Measurements from ENCODE around the gene PALD1.

Gene PALD1

DNA sequence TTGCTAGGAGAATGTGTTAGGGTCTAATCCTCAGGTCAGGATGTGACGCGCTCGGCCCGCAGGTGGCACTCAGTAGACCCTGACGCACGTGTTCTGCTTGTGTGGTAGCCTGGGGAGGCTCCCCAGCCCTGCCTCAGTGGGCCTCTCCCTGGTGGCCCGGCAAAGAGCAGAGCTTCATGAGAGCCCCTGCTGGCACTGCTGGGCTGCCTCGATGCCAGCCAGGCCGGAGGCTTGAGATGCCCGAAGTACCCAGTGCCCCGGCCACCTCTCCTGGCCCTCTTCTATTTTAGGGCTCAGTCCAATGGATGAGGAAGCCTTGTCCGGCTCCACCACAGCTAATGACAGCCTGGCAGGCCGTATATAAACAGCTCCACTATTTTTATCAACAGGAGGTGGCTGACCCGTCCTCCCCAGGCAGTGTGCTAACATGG is 82.0 kb downstream of the PALD1 start:
- in situ Hi-C loops (cut with HindIII; ENCODE audit: low pct_ligation_motif_present, low pct_unique_long_range_greater_than_20kb, low sequenced_read_pairs): no loop called here
- no peak for DNase-seq

DNA sequence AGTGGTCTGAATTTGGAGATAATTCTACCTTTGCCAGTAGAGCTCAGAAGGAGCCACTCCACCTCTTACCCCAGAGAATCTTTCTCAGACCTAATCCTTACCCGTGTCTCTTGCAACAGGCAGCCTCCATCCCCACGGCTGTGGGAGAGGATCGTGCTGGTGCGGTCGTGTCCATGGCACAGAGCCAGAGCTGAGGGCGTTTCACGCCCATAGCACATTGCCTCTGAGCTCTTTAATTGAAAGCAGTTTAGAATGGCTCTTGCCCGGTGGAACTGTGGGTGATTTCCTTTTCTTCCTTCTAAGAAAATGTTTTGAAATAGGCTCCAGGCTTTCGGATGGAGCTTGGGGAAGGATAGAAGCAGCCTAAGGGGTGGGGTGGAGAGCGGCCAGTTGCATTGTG is 82.5 kb downstream of the PALD1 start:
- in situ Hi-C loops (cut with HindIII; ENCODE audit: low pct_ligation_motif_present, low pct_unique_long_range_greater_than_20kb, low sequenced_read_pairs): no loop called here
- DNase-seq: no peak

DNA sequence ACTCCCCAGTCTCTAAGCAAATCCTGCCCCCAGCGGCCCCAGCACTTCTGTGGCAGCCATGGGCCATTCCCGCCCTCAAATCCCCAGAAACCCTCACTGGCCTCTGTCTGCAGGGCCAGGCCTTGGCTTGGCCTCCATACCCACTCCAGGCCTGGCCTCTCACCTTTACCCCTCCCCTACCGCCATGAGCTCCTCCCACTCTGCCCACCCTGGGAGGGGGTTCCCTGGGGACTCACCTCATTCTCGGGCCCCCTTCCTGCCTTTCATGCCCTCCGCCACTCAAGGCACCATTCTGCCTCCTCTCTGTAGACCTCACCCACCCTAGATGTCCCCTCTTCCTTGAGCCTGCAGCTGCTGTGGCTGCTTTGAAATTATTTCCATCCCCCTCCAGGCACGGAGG is 83.0 kb downstream of the PALD1 start:
- no peak for DNase-seq
- in situ Hi-C loops (cut with HindIII; ENCODE audit: low pct_ligation_motif_present, low pct_unique_long_range_greater_than_20kb, low sequenced_read_pairs): no loop called here

DNA sequence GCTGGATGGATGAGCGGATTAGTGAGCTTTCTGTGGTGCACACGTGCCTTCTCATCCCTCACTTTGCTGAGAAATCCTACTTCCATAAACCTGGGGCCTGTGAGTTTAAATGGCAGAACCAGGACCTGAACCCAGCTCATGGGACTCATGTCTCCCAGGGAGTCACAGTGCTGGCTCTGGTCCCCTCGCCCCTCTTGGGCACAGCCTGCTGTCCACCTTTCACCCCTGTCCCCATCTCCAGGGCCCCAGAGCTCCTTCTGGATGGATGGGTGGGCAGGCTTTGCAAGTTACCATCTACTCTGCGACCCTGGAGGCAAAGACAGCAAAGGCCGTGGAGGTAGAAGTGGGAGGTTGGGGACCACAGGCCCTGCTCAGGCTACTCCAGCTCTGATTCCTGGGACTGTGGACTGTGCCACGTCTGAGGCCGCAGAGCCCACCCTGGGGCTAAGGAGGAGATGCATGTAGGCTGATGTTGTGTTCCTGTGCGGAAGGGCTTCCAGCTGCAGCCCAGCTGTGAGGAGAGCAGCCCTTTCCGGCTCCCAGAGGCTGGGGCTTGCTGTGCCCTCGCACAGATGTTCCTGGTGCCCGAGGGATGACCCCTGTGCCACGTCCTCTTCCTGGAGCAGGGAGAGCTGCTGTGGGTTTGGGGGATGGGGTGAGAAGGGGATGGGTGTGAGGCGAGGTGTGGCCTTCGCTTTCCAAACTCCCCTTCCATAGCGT is 83.6 kb downstream of the PALD1 start:
- in situ Hi-C loops (cut with HindIII; ENCODE audit: low pct_ligation_motif_present, low pct_unique_long_range_greater_than_20kb, low sequenced_read_pairs): no loop called here

DNA sequence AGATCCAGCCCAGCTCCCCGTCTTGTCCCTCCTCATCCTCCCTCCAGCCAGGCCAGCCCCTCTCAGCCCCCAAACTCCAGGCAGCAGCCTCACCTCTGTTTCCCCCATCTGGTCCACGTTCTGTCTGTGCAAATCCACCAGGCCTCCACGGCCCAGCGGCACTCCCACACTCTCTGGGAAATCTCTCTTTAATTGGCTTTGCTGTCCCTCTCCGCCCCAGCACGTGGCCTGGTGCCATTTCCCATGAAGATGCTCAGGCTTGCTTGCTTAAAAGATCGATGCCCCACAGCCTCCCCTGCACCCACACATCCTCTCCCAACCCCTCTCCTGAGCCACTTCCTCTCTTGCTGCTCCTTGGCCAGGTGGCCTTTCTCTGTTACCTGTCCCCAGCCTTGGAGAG is 84.7 kb downstream of the PALD1 start:
- in situ Hi-C loops (cut with HindIII; ENCODE audit: low pct_ligation_motif_present, low pct_unique_long_range_greater_than_20kb, low sequenced_read_pairs): no loop called here
- DNase-seq: no peak

More for the DNA sequence above, 83.6 kb downstream of the PALD1 start:
- DNase-seq: no peak

DNA sequence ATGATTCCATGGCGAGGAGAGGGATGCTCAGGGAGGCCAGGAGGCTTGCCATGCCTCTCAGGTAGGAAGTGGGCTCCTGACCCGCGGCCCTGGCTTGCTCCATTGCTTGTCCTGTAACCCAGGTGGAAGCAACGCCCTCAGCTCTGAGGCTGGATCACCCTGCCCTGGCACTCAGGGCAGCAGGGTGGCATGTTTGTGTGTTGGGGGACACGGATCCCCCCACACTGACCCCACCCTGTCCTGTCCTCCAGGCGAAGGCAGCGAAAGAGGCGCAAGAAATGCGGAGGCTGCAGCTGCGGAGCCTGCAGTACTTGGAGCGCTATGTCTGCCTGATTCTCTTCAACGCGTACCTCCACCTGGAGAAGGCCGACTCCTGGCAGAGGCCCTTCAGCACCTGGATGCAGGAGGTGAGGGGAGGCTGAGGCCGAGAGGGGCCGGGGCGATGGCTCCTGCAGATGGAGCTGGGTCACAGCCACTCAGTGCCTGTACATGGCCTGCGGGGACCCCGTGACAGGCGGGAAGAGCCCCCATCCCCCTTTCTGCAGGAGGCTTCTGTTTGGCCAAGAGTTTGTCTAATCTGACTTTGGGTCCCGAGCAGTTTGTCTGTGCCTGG is 85.7 kb downstream of the PALD1 start:
- in situ Hi-C loops (cut with HindIII; ENCODE audit: low pct_ligation_motif_present, low pct_unique_long_range_greater_than_20kb, low sequenced_read_pairs): no loop called here
- DNase-seq: no peak

DNA sequence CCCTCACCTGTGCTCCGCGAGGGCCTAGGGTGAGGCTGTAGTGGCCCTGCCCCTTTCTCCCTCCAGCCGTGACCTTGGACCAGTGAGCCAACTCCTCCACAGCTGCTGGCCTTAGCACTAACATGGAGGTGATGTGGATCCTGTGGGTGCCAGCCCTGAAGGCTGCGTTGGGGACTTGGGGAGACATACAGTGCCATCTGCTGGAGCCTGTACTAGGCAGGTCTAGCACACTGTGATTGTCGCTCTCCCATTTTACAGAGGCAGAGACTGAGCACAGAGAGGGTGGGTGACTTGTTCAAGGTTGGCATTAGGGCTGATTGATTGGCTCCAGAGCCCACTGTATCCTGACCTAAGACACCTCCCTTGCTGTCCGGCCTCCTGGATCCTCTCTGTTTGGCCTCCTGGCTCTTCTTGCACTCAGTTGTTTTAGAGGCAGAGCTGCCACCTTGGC is 86.4 kb downstream of the PALD1 start:
- DNase-seq: no peak
- in situ Hi-C loops (cut with HindIII; ENCODE audit: low pct_ligation_motif_present, low pct_unique_long_range_greater_than_20kb, low sequenced_read_pairs): no loop called here

DNA sequence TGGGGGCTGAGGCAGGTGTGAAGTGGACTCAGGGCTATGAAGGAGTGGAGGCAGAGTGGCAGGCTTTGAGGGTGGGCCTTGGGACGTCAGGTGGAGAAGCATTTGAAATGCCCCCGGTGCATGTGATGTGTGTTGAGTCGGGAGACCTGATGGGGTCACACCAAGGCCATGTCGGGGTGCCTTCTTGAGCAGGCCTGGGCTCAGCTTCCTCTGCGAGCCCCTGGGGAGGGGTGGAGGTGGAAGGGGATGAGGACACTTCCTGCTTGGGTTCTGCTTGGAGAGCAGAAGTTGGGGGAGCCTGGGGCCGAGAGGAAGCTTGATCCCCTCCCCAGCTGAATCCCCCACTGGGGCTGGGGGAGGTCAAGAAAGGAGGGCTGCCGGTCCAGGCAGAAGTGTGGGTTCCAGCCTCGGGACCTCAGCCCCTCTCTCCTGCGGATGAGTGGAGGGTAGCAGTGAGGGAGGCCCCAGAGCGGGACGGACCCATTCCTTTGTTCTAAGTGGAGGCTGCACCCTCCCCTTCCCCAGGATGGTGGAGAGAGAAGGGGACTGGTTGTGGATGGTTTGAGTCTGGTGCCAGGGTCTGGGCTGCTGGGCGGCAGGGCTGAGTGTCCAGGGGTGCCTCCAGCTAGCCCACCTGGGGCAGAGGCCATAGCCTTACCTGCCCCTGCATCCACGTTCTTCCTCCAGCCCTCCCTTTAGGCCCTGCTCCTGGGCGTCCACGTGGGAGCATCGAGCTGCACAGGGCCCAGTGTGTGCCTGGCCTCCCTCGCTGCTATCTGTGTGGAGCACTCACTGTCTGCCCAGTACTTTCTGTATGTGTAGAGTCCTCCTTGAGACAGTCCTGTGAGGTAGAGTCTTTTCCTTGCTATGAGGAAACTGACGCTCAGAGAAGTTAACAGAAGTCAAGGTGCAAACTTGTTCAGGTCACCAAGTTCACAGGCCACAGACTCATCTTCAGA is 87.3 kb downstream of the PALD1 start:
- in situ Hi-C loops (cut with HindIII; ENCODE audit: low pct_ligation_motif_present, low pct_unique_long_range_greater_than_20kb, low sequenced_read_pairs): no loop called here
- no peak for DNase-seq

DNA sequence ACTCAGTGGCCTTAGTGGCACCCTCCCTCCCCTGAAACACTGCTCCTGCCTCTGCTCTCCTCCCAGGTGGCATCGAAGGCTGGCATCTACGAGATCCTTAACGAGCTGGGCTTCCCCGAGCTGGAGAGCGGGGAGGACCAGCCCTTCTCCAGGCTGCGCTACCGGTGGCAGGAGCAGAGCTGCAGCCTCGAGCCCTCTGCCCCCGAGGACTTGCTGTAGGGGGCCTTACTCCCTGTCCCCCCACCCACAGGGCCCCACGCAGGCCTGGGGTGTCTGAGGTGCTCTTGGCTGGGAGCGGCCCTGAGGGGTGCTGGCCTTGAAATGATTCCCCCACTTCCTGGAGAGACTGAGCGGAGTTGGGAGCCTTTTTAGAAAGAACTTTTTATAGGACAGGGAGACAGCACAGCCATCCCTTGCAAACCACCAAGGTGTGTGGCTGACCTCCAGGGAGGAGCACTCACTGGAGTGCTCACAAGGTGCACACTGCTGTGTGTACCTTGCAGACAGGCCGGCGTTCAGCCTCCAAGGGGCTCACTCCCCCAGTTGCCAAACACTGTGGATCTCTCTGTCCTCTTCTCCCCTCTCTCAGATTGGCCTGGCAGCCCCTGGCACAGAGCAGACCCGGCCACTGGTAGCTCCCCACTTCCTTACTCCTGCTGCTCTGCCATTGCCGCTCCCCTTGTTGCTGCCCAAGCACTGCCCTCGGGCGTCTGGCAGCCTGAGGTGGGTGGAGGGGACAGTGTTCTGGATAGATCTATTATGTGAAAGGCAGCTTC is 88.1 kb downstream of the PALD1 start:
- in situ Hi-C loops (cut with HindIII; ENCODE audit: low pct_ligation_motif_present, low pct_unique_long_range_greater_than_20kb, low sequenced_read_pairs): no loop called here
- DNase-seq: no peak

DNA sequence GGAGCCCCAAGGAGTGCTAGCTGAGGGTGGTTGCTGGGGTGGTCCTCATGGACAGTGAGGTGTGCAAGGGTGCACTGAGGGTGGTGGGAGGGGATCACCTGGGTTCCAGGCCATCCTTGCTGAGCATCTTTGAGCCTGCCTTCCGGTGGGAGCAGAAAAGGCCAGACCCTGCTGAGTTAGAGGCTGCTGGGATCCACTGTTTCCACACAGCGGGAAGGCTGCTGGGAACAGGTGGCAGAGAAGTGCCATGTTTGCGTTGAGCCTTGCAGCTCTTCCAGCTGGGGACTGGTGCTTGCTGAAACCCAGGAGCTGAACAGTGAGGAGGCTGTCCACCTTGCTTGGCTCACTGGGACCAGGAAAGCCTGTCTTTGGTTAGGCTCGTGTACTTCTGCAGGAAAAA is 89.0 kb downstream of the PALD1 start:
- no peak for DNase-seq
- in situ Hi-C loops (cut with HindIII; ENCODE audit: low pct_ligation_motif_present, low pct_unique_long_range_greater_than_20kb, low sequenced_read_pairs): no loop called here

DNA sequence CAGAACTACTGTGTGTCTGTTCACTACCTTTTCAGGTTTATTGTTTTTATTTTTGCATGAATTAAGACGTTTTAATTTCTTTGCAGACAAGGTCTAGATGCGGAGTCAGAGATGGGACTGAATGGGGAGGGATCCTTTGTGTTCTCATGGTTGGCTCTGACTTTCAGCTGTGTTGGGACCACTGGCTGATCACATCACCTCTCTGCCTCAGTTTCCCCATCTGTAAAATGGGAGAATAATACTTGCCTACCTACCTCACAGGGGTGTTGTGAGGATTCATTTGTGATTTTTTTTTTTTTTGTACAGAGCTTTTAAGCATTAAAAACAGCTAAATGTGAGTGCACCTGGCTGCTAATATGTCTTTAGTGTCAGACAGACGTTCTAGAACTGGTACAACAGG is 89.5 kb downstream of the PALD1 start:
- no peak for DNase-seq
- in situ Hi-C loops (cut with HindIII; ENCODE audit: low pct_ligation_motif_present, low pct_unique_long_range_greater_than_20kb, low sequenced_read_pairs): no loop called here

DNA sequence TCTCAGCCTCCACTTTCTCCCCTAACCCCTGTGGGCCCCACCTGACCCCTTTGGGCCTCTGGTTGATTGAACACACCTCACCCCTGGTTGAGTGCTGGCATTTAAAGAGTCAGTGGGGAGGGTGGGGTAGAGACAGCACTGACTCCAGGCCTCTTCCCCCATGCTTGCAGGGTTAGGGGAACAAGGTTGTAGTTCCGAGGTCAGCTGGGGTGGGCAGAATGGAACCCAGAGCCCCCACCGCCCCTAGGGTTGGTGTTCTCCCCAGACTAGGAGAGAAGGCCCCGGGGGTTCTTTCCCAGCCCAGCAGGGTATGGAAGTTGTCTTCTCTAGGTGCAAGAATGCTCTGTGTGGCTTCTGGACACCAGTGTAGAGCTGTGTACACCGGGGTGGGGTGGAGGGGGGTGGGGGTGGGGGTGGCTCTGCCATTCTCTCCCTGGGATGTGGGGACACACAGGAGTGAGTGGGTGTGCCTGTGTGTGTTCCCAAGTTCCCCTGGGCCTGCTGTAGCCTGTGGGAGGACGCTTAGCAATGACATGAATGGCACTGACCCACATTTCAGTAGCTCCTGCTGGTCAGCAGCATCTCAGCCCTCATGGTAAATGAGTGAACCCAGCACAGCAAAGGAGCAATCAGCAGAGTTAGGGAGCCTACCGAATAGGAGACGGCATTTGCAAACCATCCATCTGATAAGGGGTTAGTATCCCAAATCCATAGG is 90.4 kb downstream of the PALD1 start:
- in situ Hi-C loops (cut with HindIII; ENCODE audit: low pct_ligation_motif_present, low pct_unique_long_range_greater_than_20kb, low sequenced_read_pairs): no loop called here
- no peak for DNase-seq

DNA sequence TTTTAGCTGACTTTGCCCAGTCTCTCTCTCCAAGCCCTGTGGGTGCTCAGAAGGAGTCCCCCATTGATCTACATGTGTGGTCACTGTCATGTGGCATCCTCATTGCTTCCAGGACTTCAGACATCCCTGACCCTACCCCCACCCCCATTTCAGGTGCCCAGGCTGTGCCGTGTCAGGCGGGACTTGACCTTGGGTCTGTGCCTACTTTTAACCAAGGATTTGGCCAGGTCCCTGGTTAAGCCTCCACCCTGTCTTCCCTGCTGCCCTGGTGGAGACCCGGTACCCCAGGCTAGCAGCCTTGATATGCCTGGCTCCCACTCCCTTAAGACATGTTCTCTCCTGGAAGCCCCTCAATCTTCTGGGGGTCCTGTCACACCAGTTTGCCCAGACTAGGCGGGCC is 92.7 kb downstream of the PALD1 start:
- DNase-seq: no peak
- in situ Hi-C loops (cut with HindIII; ENCODE audit: low pct_ligation_motif_present, low pct_unique_long_range_greater_than_20kb, low sequenced_read_pairs): no loop called here

DNA sequence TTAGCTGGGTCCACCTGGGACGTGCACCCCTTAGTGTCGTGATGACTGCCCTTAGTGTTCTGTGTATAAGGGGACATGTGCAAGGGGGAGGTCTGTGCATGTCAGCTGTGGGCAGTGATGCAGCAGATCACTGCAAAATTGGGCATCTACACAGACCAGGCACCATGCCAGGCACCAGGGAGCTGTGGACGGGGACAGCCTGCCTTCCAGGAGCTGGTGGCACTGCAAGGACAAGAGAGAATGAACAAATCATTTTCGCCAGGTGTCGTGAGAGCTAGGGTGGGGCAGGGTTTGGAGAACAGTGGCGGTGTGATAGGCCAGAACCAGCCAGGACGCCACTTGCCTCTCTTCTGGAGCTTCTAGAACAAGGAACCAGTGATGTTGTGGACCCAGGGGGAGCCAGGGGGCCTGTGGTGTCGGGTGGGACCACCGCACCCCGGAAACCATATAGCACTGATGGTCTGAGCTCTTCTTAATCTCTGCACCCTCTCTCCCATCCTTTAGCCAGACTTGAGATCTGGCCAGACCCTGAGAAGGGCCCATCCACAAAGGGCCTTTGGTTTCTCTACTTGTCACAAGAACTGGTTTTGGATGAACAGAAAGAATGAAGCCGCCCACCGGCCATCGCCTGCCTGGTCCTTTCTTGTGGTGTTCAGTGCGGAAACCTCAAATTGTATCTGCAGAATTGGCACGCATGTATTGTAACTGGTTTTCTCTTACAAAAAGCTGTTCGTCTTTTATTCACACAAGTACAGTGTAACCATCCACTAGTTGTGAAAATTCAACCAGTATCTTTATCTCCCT is 93.3 kb downstream of the PALD1 start:
- in situ Hi-C loops (cut with HindIII; ENCODE audit: low pct_ligation_motif_present, low pct_unique_long_range_greater_than_20kb, low sequenced_read_pairs): no loop called here
- no peak for DNase-seq

DNA sequence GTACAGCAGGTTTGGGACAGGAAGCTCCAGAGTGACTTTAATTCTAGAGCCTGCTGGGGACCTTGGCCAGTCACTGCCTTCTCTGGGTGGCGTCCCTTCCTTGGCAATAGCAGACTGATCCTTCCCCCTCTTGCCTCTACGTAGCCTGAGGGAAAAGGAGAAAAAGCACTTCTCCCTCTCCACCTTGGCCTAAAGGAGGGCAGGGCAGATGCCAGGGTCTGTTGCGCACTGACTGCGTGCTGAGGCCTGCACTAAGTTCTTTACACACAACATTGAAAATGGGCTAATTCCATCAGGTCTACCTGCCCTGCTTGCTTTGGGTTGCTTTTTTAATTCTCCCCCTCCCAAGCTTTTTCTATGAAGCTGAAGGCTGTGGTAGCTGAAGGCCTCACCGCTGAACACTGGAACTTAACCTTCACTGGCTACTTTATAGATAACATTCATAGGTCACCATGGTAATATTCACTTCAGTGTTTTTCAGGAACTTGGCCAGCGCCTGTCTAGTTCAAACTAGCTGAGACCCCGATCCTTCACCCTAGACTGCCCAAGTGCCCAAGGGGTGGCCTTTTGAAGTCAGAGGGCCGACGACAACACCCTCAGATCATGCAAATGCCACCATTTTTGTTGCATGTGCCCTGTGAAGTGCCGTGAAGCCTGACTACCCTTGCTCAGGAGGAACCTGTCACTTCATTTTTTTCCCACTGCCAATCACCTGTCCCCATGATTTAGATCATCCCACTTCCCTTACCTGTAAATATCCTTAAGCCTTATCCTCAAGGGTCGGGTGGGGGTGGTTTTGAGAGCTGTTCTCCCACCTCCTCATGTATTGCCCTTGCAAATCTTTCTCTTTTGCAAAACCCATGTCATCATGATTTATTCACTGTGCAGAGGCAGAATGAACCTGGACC is 95.3 kb downstream of the PALD1 start:
- DNase-seq: no peak
- in situ Hi-C loops (cut with HindIII; ENCODE audit: low pct_ligation_motif_present, low pct_unique_long_range_greater_than_20kb, low sequenced_read_pairs): no loop called here

DNA sequence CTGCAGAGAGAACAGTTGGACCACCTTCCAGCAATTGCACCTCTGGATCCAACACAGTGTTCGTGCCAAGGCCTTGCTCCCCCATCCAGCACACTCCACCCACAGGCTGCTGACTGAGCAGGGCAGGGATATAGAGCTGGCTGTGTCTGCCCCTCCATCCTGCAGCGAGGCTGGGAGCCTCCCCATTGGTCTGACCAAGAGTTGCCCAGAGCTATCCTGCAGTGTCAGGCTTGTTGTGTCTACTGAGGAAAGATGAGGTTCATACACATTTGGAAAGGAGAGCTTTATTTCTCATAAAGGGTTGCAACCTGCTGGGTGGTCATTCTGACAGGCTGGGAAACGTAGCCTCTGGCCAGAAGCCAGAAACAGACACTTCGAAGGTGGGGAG is 96.9 kb downstream of the PALD1 start:
- in situ Hi-C loops (cut with HindIII; ENCODE audit: low pct_ligation_motif_present, low pct_unique_long_range_greater_than_20kb, low sequenced_read_pairs): no loop called here
- DNase-seq: peak; percentile 5
